ENCODE data around the gene MPO. TPM values are rescaled to one million over a fixed set of nuclear protein-coding genes. Genes with fewer than 3 reads are reported as not detected.
A peak's percentile ranks its signal among the peaks of the same experiment; 100 is the strongest.

Gene MPO
- total and polyA plus RNA-seq, 9 of the 15 experiments (the other 6 are each of a cell fraction or from before 2014, with no cell fraction given): 0.04 to 0.47 (median 0.39) TPM; not detected in 6

GRCh38 chr17:58308173-58308984 is 27.6 kb upstream of the MPO start:
- in situ Hi-C loops (cut with MboI): no loop called here
- TF ChIP-seq CTCF (IDR thresholded peaks at IDR 0.05 in 2 of 3, conservative IDR thresholded peaks at IDR 0.05 in 1 of 3; ENCODE audit: insufficient read depth in 2 of 3, low read depth in 1 of 3, low read length in 3 of 3) (peak; percentile 10 to 15 (median 14); a peak in 2 of 6 replicates), RBM25 (IDR thresholded peaks at IDR 0.05; ENCODE audit: low read depth, low read length, severe bottlenecking) (no peak)
- intact Hi-C loops (cut with micrococcal nuclease): no loop called here
- no peak overlapping the region for H3K4me2 ChIP-seq (ENCODE audit: insufficient read depth, low read length)
- no peak overlapping the region for H3K9ac ChIP-seq (ENCODE audit: insufficient read depth in 1 of 2, low read depth in 2 of 2, low read length in 2 of 2)
- FAIRE-seq (no peak), ATAC-seq (no peak), DNase-seq (ENCODE audit: extremely low read depth in 1 of 4, low spot score in 3 of 4) (no peak)
- WGBS (ENCODE audit: insufficient coverage, low coverage, missing lambda C conversion rate): 54% methylated on average over 24 of the region's 32 CpGs
- no peak overlapping the region for H3K4me3 ChIP-seq
- H3K27ac ChIP-seq (ENCODE audit: extremely low read depth, low read depth, low read length): no peak overlapping the region
- no TSS peak for BruUV-seq (replicated peaks)
- H3K27me3 ChIP-seq (ENCODE audit: control insufficient read depth in 2 of 2, insufficient read depth in 2 of 2, low read length in 2 of 2): no peaks in the 10 kb centered on the region
- H3K36me3 ChIP-seq (ENCODE audit: control insufficient read depth, insufficient read depth, low read length): no peaks in the 10 kb centered on the region
- ChIA-PET POLR2A (interaction anchor here (1.2 kb wide), 1 partner anchor 16 kb away, joined by 3 read pairs; no protein-coding TSS in a partner anchor), CTCF (ENCODE audit: low intra/inter-chr PET ratio) (no interaction called here)
- peaks cover 11% of the 10 kb centered on the region for H3K9me1 ChIP-seq (ENCODE audit: control insufficient read depth, insufficient read depth, low read length)
- H3K79me2 ChIP-seq (ENCODE audit: control insufficient read depth, insufficient read depth, low read length): no peaks in the 10 kb centered on the region
- H3K4me1 ChIP-seq (replicated peaks in 1 of 2; ENCODE audit: control insufficient read depth in 2 of 2, insufficient read depth in 2 of 2, low read length in 2 of 2): peaks cover 4 to 34% of the 10 kb centered on the region in 2 experiments; a peak in 2 of 5 replicates
- H3K9me3 ChIP-seq (replicated peaks; ENCODE audit: control insufficient read depth, insufficient read depth, low read depth, low read length): no peaks in the 10 kb centered on the region
- H2AFZ ChIP-seq (ENCODE audit: low read depth, low read length): no peak overlapping the region
- no peaks in the 10 kb centered on the region for H4K20me1 ChIP-seq (replicated peaks; ENCODE audit: control insufficient read depth, insufficient read depth, low read length)
